ENCODE data around the gene ST3GAL6. TPM values are rescaled to one million over a fixed set of nuclear protein-coding genes. Genes with fewer than 3 reads are reported as not detected.

Gene ST3GAL6
- total and polyA plus RNA-seq, 2 donors (not counting 3 experiments of a cell fraction or from before 2014, with no cell fraction given), result 13.2 to 35.9 TPM

GRCh38 chr3:98759629-98760028, 3.5 kb upstream of the ST3GAL6 start:
- intact Hi-C loops (cut with micrococcal nuclease), result no loop called here

GRCh38 chr3:98761643-98762229, 1.4 kb upstream of the ST3GAL6 start:
- TF ChIP-seq FOS (IDR thresholded peaks at IDR 0.05; ENCODE audit: borderline replicate concordance, insufficient read depth, low read length), result no peak
- TF ChIP-seq POLR2AphosphoS5 (IDR thresholded peaks at IDR 0.05; ENCODE audit: insufficient read depth, low read depth, low read length), result no peak
- no peak for TF ChIP-seq GATA2 (IDR thresholded peaks at IDR 0.05; ENCODE audit: insufficient read depth, insufficient read length, low read depth, low read length)
- no peak for TF ChIP-seq POLR2A (IDR thresholded peaks at IDR 0.05; ENCODE audit: low read depth, low read length)
- TF ChIP-seq EZH2 (IDR thresholded peaks at IDR 0.05; ENCODE audit: borderline replicate concordance, low read depth, low read length, severe bottlenecking), result no peak
- TF ChIP-seq MAX (IDR thresholded peaks at IDR 0.05; ENCODE audit: insufficient read depth, insufficient read length), result no peak
- no peak for TF ChIP-seq JUN (IDR thresholded peaks at IDR 0.05; ENCODE audit: borderline replicate concordance, insufficient read depth, insufficient read length, low read depth)
- CTCF ChIA-PET, result interaction anchor here (0.6 to 1.6 kb wide), 4 partner anchors 22 to 160 kb away, joined by 3 to 11 read pairs (median 4); no protein-coding TSS in a partner anchor
- no peak overlapping the region for H3K9ac ChIP-seq (replicated peaks; ENCODE audit: extremely low read depth, insufficient read depth, low read length)
- BruUV-seq (replicated peaks), result no TSS peak
- H3K4me2 ChIP-seq (ENCODE audit: insufficient read depth, low read length), result no peak overlapping the region
- H4K20me1 ChIP-seq (replicated peaks; ENCODE audit: control insufficient read depth, extremely low read depth, insufficient read depth, low read length), result no peaks in the 10 kb centered on the region
- POLR2A ChIA-PET, result interaction anchor here (1.4 kb wide), 1 partner anchor 15 kb away, joined by 3 read pairs; no protein-coding TSS in a partner anchor
- no peak overlapping the region for H2AFZ ChIP-seq (ENCODE audit: low read depth, low read length)
- no peaks in the 10 kb centered on the region for H3K36me3 ChIP-seq (ENCODE audit: control insufficient read depth in 2 of 2, extremely low read depth in 1 of 2, insufficient read depth in 2 of 2, low read length in 2 of 2)
- dilution Hi-C loops (cut with MboI; ENCODE audit: extremely low pct_ligation_motif_present, low sequenced_read_pairs) (no loop called here), intact Hi-C loops (cut with micrococcal nuclease) (loop anchor here (2.0 kb wide), 1 partner anchor 15 kb away; no protein-coding TSS in a partner anchor)
- FAIRE-seq, result no peak
- H3K9me1 ChIP-seq (replicated peaks; ENCODE audit: control insufficient read depth, extremely low read depth, insufficient read depth, low read length), result no peaks in the 10 kb centered on the region
- no peaks in the 10 kb centered on the region for H3K9me3 ChIP-seq (replicated peaks; ENCODE audit: control insufficient read depth, insufficient read depth, low read length)
- H3K27ac ChIP-seq (ENCODE audit: insufficient read depth, low read depth, low read length), result no peak overlapping the region
- H3K27me3 ChIP-seq (ENCODE audit: control insufficient read depth in 2 of 2, insufficient read depth in 2 of 2, low read length in 2 of 2), result no peaks in the 10 kb centered on the region
- H3K4me3 ChIP-seq (replicated peaks in 1 of 3; ENCODE audit: insufficient read depth in 1 of 3, low read depth in 1 of 3, low read length in 3 of 3), result no peak overlapping the region
- H3K4me1 ChIP-seq (ENCODE audit: control insufficient read depth, extremely low read depth, insufficient read depth, low read length), result peaks cover 67% of the 10 kb centered on the region
- peak; percentile 60 for DNase-seq (ENCODE audit: low read depth, low spot score)
- peaks cover 14% of the 10 kb centered on the region for H3K79me2 ChIP-seq (ENCODE audit: control insufficient read depth, insufficient read depth, low read length)

More at GRCh38 chr3:98759629-98760028, 3.5 kb upstream of the ST3GAL6 start:
- Histone ChIP-seq H2AFZ (ENCODE audit: low read depth, low read length) (no peak overlapping the region), H3K4me3 (replicated peaks in 1 of 3; ENCODE audit: insufficient read depth in 1 of 3, low read depth in 1 of 3, low read length in 3 of 3) (no peak overlapping the region), H3K27ac (ENCODE audit: insufficient read depth, low read depth, low read length) (no peak overlapping the region), H3K9me1 (replicated peaks; ENCODE audit: control insufficient read depth, extremely low read depth, insufficient read depth, low read length) (no peaks in the 10 kb centered on the region), H3K4me1 (ENCODE audit: control insufficient read depth, extremely low read depth, insufficient read depth, low read length) (peaks cover 47% of the 10 kb centered on the region), H3K9me3 (replicated peaks; ENCODE audit: control insufficient read depth, insufficient read depth, low read length) (no peaks in the 10 kb centered on the region), H3K4me2 (ENCODE audit: insufficient read depth, low read length) (no peak overlapping the region), H3K36me3 (ENCODE audit: control insufficient read depth in 2 of 2, extremely low read depth in 1 of 2, insufficient read depth in 2 of 2, low read length in 2 of 2) (no peaks in the 10 kb centered on the region), H3K9ac (replicated peaks; ENCODE audit: extremely low read depth, insufficient read depth, low read length) (no peak overlapping the region), H4K20me1 (replicated peaks; ENCODE audit: control insufficient read depth, extremely low read depth, insufficient read depth, low read length) (no peaks in the 10 kb centered on the region), H3K79me2 (ENCODE audit: control insufficient read depth, insufficient read depth, low read length) (peaks cover 22% of the 10 kb centered on the region), H3K27me3 (ENCODE audit: control insufficient read depth in 2 of 2, insufficient read depth in 2 of 2, low read length in 2 of 2) (no peaks in the 10 kb centered on the region)
- no TSS peak for BruUV-seq (replicated peaks)
- dilution Hi-C loops (cut with MboI; ENCODE audit: extremely low pct_ligation_motif_present, low sequenced_read_pairs), result no loop called here
- TF ChIP-seq GATA2 (IDR thresholded peaks at IDR 0.05; ENCODE audit: insufficient read depth, insufficient read length, low read depth, low read length) (peak; percentile 19), EZH2 (IDR thresholded peaks at IDR 0.05; ENCODE audit: borderline replicate concordance, low read depth, low read length, severe bottlenecking) (no peak)
- ChIA-PET CTCF (interaction anchor here (1.1 to 2.1 kb wide), 3 partner anchors 9 to 157 kb away, joined by 3 to 6 read pairs (median 4); no protein-coding TSS in a partner anchor), POLR2A (no interaction called here)
- no peak for FAIRE-seq
- DNase-seq (ENCODE audit: low read depth, low spot score), result no peak

Data from endothelial cell of umbilical vein (primary cell).